Endothelial cell of umbilical vein (primary cell): ENCODE measurements around the gene TNFAIP1.

ENCODE experiments used
- EZH2 ChIP-seq: IDR thresholded peaks from 2 replicates; pipeline ENCODE4 v1.6.1; 2012; ENCODE audit warnings: borderline replicate concordance, low read depth, mild to moderate bottlenecking, moderate library complexity, low read length, inconsistent platforms; ENCODE audit not compliant: severe bottlenecking
- FOS ChIP-seq: IDR thresholded peaks from 2 replicates; pipeline ENCODE4 v1.6.1; 2011; ENCODE audit warnings: mild to moderate bottlenecking, low read length, moderate library complexity, borderline replicate concordance; ENCODE audit not compliant: insufficient read depth
- JUN ChIP-seq: IDR thresholded peaks from 2 replicates; pipeline ENCODE4 v1.6.1; 2011; ENCODE audit warnings: borderline replicate concordance, low read depth; ENCODE audit not compliant: insufficient read length, insufficient read depth
- MYC ChIP-seq: IDR thresholded peaks from one replicate; pipeline ENCODE4 v1.6.1; 2011; ENCODE audit warnings: mild to moderate bottlenecking, low read depth, low read length
- POLR2A ChIP-seq: IDR thresholded peaks from 2 replicates; pipeline ENCODE4 v1.6.1; 2012; ENCODE audit warnings: low read depth, mild to moderate bottlenecking, control low read depth, low read length
- POLR2AphosphoS5 ChIP-seq: IDR thresholded peaks from 2 replicates; pipeline ENCODE4 v1.6.1; 2012; ENCODE audit warnings: low read depth, mild to moderate bottlenecking, control low read depth, low read length, moderate library complexity; ENCODE audit not compliant: insufficient read depth
- TF ChIP-seq, protein P1 (sequence below), 2 donors: IDR thresholded peaks; 1 replicate in 1 of 2; 2 replicates in 1 of 2; pipeline ENCODE4 v1.5.1; 2011; ENCODE audit warnings: low read length in 2 of 2, mild to moderate bottlenecking in 2 of 2, moderate library complexity in 2 of 2, control low read depth in 1 of 2, inconsistent platforms in 1 of 2, low read depth in 1 of 2; ENCODE audit not compliant: insufficient read depth in 1 of 2; ENCODE audit errors: extremely low read depth in 1 of 2

DNA sequence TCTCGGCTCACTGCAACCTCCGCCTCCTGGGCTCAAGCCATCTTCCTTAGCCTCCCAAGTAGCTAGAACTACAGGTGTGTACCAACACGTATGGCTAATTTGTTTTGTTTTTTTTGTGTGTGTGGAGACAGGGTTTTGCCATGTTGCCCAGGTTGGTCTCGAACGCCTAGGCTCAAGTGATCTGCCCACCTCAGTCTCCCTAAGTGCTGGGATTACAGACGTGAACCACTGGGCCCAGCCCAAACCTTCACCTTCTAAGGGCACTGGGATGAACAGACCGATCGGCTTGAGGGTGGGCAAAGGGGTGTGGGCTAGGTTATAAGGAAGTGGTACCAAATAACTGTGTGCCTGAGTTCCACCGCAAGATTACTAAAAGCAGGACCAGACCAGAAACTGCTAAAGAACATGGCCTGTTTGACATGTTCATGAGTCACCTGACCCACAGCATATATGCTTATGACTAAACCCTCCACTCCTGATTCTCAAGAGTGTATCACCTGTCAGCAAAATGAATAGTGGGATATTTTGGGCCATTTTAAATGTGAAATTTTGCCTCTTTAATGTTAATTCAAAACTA lies 8.4 kb upstream of the TNFAIP1 start:
- TF ChIP-seq POLR2A (no peak), POLR2AphosphoS5 (no peak), EZH2 (no peak), MYC (no peak), FOS (no peak), JUN (no peak)
- TF ChIP-seq, protein P1, sequence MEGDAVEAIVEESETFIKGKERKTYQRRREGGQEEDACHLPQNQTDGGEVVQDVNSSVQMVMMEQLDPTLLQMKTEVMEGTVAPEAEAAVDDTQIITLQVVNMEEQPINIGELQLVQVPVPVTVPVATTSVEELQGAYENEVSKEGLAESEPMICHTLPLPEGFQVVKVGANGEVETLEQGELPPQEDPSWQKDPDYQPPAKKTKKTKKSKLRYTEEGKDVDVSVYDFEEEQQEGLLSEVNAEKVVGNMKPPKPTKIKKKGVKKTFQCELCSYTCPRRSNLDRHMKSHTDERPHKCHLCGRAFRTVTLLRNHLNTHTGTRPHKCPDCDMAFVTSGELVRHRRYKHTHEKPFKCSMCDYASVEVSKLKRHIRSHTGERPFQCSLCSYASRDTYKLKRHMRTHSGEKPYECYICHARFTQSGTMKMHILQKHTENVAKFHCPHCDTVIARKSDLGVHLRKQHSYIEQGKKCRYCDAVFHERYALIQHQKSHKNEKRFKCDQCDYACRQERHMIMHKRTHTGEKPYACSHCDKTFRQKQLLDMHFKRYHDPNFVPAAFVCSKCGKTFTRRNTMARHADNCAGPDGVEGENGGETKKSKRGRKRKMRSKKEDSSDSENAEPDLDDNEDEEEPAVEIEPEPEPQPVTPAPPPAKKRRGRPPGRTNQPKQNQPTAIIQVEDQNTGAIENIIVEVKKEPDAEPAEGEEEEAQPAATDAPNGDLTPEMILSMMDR (IDR thresholded peaks at IDR 0.05; ENCODE audit: extremely low read depth in 1 of 2, insufficient read depth in 1 of 2, low read depth in 1 of 2, low read length in 2 of 2): no peak
